Hepatocyte (in vitro differentiated cells): ENCODE results near the gene RADIL. TPM values are rescaled to one million over a fixed set of nuclear protein-coding genes. Genes with fewer than 3 reads are reported as not detected.

Experiments used
- DNase-seq: peaks from one replicate; pipeline ENCODE4 v3.0.0-alpha.2; 2016; ENCODE audit warnings: low spot score
- H2AFZ ChIP-seq: fragments of 200-600 bp; sonication (generic); 2 replicates; pipeline ENCODE4 v1.6.0; 2016; ENCODE audit warnings: antibody characterized with exemption, mild to moderate bottlenecking
- H3K27ac ChIP-seq: fragments of 200-600 bp; sonication (generic); 2 replicates; pipeline ENCODE4 v1.5.1; 2016; ENCODE audit warnings: mild to moderate bottlenecking
- H3K27me3 ChIP-seq: fragments of 200-600 bp; sonication (generic); 2 replicates; pipeline ENCODE4 v1.6.1; 2016
- H3K36me3 ChIP-seq: fragments of 200-600 bp; sonication (generic); replicated peaks from 2 replicates; pipeline ENCODE4 v1.5.1; 2016; ENCODE audit warnings: low read depth; ENCODE audit not compliant: insufficient read depth
- H3K4me1 ChIP-seq: fragments of 200-600 bp; sonication (generic); 2 replicates; pipeline ENCODE4 v1.5.1; 2016; ENCODE audit warnings: mild to moderate bottlenecking, moderate library complexity; ENCODE audit not compliant: insufficient read depth
- H3K4me2 ChIP-seq: fragments of 200-600 bp; sonication (generic); 2 replicates; pipeline ENCODE4 v1.6.0; 2016
- H3K4me3 ChIP-seq: fragments of 200-600 bp; sonication (generic); 2 replicates; pipeline ENCODE4 v1.5.1; 2016; ENCODE audit warnings: mild to moderate bottlenecking
- H3K79me2 ChIP-seq: fragments of 200-600 bp; sonication (generic); 2 replicates; pipeline ENCODE4 v1.6.0; 2017; ENCODE audit warnings: mild to moderate bottlenecking
- H3K9me2 ChIP-seq: fragments of 200-600 bp; sonication (generic); replicated peaks from 2 replicates; pipeline ENCODE4 v1.6.0; 2017; ENCODE audit warnings: mild to moderate bottlenecking; ENCODE audit not compliant: insufficient read depth
- H3K9me3 ChIP-seq: fragments of 200-600 bp; sonication (generic); 2 replicates; pipeline ENCODE4 v1.5.1; 2016; ENCODE audit warnings: low read depth, mild to moderate bottlenecking
- H4K20me1 ChIP-seq: fragments of 200-600 bp; sonication (generic); 2 replicates; pipeline ENCODE4 v1.6.0; 2016; ENCODE audit warnings: mild to moderate bottlenecking; ENCODE audit not compliant: insufficient read depth, poor library complexity, severe bottlenecking
- EZH2 ChIP-seq: fragments of 200-600 bp; sonication (generic); IDR thresholded peaks from 2 replicates; pipeline ENCODE4 v1.6.1; 2016; ENCODE audit warnings: antibody characterized with exemption, mild to moderate bottlenecking, borderline replicate concordance
- EZH2phosphoT487 ChIP-seq: fragments of 200-600 bp; sonication (generic); IDR thresholded peaks from one replicate; pipeline ENCODE4 v1.6.1; 2018; ENCODE audit warnings: antibody characterized with exemption, mild to moderate bottlenecking, low read depth, moderate library complexity; ENCODE audit not compliant: unreplicated experiment, severe bottlenecking
- WGBS: methylation state at CpG from one replicate; pipeline ENCODE4 v1.1.6; 2016; ENCODE audit warnings: low lambda C conversion rate; ENCODE audit errors: missing lambda C conversion rate; 5-methylcytosine and 5-hydroxymethylcytosine counted together
- microRNA-seq: library from miRNA; unstranded; fragments of <30 nt; microRNA quantifications from one replicate; pipeline ENCODE4, GENCODE V29; 2017
- polyA plus RNA-seq: library from polyadenylated mRNA; unstranded; fragments of >200 nt; fragmentation: Nextera tagmentation; extraction: Ambion mirVana; gene quantifications from 2 replicates; pipeline ENCODE4 v1.2.1, GENCODE V29; 2016
- small RNA-seq: library from RNA; depleted of rRNA; stranded (forward); fragments of <200 nt; gene quantifications from one replicate; pipeline ENCODE3, GENCODE V24; 2014
- total RNA-seq: library from RNA; depleted of rRNA; stranded (reverse); fragments of >200 nt; gene quantifications from 2 replicates; pipeline ENCODE4 v1.2.3, GENCODE V29; 2014
- TF ChIP-seq, protein P1 (sequence below): fragments of 200-600 bp; sonication (generic); IDR thresholded peaks from 2 replicates; pipeline ENCODE4 v1.5.1; 2016; ENCODE audit warnings: antibody characterized with exemption, mild to moderate bottlenecking; ENCODE audit not compliant: poor library complexity

Gene RADIL
- total and polyA plus RNA-seq, 2 experiments from 2014 or later, result 0.53 to 0.60 TPM

DNA sequence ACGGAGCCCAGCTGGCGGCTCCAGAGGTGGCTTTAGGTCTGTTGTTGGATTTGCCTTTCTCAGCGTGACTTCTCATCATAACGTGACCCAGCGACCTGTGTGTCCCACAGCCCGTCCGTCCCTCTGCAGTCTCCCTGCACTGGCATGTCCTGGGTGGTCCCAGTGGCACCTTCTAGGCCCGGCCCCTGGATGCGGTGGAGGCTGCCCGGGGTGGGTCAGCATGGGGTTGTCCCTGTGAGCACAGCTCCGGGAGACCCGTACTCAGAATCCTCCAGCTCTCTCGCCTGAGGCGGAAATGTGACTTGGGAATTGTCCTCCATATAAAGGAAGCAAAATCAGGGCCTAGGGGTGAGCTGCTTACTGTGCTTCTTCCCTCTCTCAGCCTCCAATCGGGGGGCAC lies 133.7 kb downstream of the RADIL start:
- DNase-seq, result no peak
- TF ChIP-seq EZH2 (no peak), EZH2phosphoT487 (no peak)
- TF ChIP-seq, protein P1, sequence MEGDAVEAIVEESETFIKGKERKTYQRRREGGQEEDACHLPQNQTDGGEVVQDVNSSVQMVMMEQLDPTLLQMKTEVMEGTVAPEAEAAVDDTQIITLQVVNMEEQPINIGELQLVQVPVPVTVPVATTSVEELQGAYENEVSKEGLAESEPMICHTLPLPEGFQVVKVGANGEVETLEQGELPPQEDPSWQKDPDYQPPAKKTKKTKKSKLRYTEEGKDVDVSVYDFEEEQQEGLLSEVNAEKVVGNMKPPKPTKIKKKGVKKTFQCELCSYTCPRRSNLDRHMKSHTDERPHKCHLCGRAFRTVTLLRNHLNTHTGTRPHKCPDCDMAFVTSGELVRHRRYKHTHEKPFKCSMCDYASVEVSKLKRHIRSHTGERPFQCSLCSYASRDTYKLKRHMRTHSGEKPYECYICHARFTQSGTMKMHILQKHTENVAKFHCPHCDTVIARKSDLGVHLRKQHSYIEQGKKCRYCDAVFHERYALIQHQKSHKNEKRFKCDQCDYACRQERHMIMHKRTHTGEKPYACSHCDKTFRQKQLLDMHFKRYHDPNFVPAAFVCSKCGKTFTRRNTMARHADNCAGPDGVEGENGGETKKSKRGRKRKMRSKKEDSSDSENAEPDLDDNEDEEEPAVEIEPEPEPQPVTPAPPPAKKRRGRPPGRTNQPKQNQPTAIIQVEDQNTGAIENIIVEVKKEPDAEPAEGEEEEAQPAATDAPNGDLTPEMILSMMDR, result no peak
- Histone ChIP-seq H3K4me2 (no peak overlapping the region), H4K20me1 (peaks cover 11% of the 10 kb centered on the region), H2AFZ (no peak overlapping the region), H3K9me3 (no peaks in the 10 kb centered on the region), H3K4me3 (no peak overlapping the region), H3K27ac (no peak overlapping the region), H3K79me2 (peaks cover 79% of the 10 kb centered on the region), H3K4me1 (peaks cover 33% of the 10 kb centered on the region), H3K36me3 (no peaks in the 10 kb centered on the region), H3K27me3 (no peaks in the 10 kb centered on the region), H3K9me2 (no peaks in the 10 kb centered on the region)
- WGBS, result 95% methylated on average over 15 of the region's 15 CpGs

DNA sequence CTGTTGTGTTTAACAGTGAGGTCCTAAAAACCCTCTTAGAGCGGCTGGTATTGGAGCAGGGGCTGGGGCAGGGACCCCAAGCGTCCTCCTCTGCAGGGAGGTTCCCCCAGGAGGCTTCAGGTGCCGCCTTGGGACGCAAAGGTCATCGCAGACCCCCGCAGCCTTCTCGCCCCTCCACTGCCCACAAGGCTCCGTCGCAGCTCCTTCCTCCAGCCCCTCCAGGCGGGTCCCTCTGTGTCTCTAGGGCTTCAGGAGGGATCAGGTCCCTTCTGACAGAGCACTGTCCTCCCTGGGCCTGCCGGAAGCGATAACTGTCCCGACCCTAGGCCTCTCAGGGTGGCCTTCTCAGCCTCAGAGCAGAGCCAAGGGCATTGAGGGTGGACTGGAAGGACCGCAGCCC lies 134.2 kb downstream of the RADIL start:
- Histone ChIP-seq H3K79me2 (peaks cover 79% of the 10 kb centered on the region), H3K4me3 (no peak overlapping the region), H4K20me1 (peaks cover 11% of the 10 kb centered on the region)

More for the DNA sequence above, 134.2 kb downstream of the RADIL start:
- Histone ChIP-seq H3K27ac (no peak overlapping the region), H2AFZ (no peak overlapping the region), H3K27me3 (no peaks in the 10 kb centered on the region), H3K4me1 (peaks cover 36% of the 10 kb centered on the region), H3K9me3 (no peaks in the 10 kb centered on the region), H3K36me3 (no peaks in the 10 kb centered on the region), H3K9me2 (no peaks in the 10 kb centered on the region), H3K4me2 (no peak overlapping the region)
- DNase-seq, result no peak
- TF ChIP-seq, protein P1, result no peak
- no peak for TF ChIP-seq EZH2
- TF ChIP-seq EZH2phosphoT487, result no peak
- WGBS, result over 99% methylated on average over 14 of the region's 14 CpGs

Small RNA genes lying within 50 kb of the gene (microRNA-seq; reads per million reads assigned to microRNA genes)
- not detected for gene MIR4656

Small RNA genes lying within 50 kb of the gene (small RNA-seq; reads per million reads assigned to genes)
- gene MIR4656 (not detected), gene RF00019 (not detected)

Other genes starting within 250 kb of the RADIL start
- 13.3 and 17.8 TPM in 2 replicates for gene FOXK1, start 201.4 kb downstream of the RADIL start, total RNA-seq
- 7.8 and 8.3 TPM in 2 replicates for gene FOXK1, start 201.4 kb downstream of the RADIL start, polyA plus RNA-seq
- gene AP5Z1, start 108.1 kb downstream of the RADIL start, total RNA-seq, result 30.5 and 33.9 TPM in 2 replicates
- 60.3 and 76.9 TPM in 2 replicates for gene AP5Z1, start 108.1 kb downstream of the RADIL start, polyA plus RNA-seq
- not detected in 2 replicates for gene PAPOLB, start 21.7 kb downstream of the RADIL start, total RNA-seq
- not detected in 2 replicates for gene PAPOLB, start 21.7 kb downstream of the RADIL start, polyA plus RNA-seq
- not detected in 2 replicates for gene MMD2, start 75.5 kb upstream of the RADIL start, total RNA-seq
- not detected in 2 replicates for gene MMD2, start 75.5 kb upstream of the RADIL start, polyA plus RNA-seq
- gene RBAK, start 162.1 kb upstream of the RADIL start, total RNA-seq, result 8.1 and 10.9 TPM in 2 replicates
- 2.7 and 5.2 TPM in 2 replicates for gene RBAK, start 162.1 kb upstream of the RADIL start, polyA plus RNA-seq